HFF-Myc (cell line): ENCODE measurements around the gene KRT15.

Source experiments
- DNase-seq: peaks from one replicate; pipeline ENCODE4 v3.0.0-alpha.2; 2011; ENCODE audit warnings: low read depth; ENCODE audit errors: extremely low read depth
- H3K4me3 ChIP-seq: replicated peaks from 2 replicates; pipeline ENCODE4 v1.5.1; 2011; ENCODE audit warnings: low read depth, mild to moderate bottlenecking, control low read depth, low read length
- TF ChIP-seq, protein P1 (sequence below): IDR thresholded peaks from 2 replicates; pipeline ENCODE4 v1.5.1; 2012; ENCODE audit warnings: mild to moderate bottlenecking, low read depth, low read length, control low read depth; ENCODE audit errors: missing control alignments

KRT15 gene

DNA sequence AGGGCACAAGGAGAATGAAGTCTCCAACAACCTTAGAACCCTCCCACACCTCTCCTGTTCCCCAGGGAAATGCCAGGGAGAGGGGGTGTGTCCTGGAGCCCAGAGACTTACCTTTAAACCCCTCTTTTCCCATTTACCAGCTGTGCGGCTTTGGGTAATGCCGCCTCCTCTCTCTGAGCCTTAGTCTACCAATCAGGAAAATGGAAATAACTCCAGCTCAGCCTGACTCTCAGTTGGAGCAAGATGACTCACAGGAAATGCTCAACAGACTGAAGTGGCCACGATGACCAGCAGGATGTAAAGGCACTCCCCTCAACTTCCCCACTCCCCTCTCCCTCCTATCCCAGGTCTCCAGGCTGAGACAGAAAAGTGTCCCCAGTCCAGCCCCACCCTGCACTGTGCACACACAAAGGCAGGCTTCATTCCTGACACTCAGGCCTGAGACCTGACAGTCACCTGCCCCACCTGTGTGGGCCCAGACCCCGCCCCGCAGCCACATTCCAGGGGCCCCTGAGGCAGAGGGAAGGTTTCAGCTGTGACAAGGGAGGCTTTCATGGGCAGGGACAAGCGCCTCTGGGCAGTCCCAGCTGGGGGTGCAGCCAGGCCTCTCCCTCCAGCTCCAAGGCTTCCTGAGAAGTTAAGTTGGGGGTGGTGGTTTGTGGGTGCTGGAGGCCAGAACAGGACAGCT is 3.0 kb upstream of the KRT15 start:
- DNase-seq = no peak
- TF ChIP-seq, protein P1, sequence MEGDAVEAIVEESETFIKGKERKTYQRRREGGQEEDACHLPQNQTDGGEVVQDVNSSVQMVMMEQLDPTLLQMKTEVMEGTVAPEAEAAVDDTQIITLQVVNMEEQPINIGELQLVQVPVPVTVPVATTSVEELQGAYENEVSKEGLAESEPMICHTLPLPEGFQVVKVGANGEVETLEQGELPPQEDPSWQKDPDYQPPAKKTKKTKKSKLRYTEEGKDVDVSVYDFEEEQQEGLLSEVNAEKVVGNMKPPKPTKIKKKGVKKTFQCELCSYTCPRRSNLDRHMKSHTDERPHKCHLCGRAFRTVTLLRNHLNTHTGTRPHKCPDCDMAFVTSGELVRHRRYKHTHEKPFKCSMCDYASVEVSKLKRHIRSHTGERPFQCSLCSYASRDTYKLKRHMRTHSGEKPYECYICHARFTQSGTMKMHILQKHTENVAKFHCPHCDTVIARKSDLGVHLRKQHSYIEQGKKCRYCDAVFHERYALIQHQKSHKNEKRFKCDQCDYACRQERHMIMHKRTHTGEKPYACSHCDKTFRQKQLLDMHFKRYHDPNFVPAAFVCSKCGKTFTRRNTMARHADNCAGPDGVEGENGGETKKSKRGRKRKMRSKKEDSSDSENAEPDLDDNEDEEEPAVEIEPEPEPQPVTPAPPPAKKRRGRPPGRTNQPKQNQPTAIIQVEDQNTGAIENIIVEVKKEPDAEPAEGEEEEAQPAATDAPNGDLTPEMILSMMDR = no peak

GRCh38 chr17:41520821-41521521 is 2.3 kb upstream of the KRT15 start:
- TF ChIP-seq, protein P1 = no peak
- H3K4me3 ChIP-seq = no peak overlapping the region
- DNase-seq = no peak

More for the DNA sequence above, 3.0 kb upstream of the KRT15 start:
- no peak overlapping the region for H3K4me3 ChIP-seq

DNA sequence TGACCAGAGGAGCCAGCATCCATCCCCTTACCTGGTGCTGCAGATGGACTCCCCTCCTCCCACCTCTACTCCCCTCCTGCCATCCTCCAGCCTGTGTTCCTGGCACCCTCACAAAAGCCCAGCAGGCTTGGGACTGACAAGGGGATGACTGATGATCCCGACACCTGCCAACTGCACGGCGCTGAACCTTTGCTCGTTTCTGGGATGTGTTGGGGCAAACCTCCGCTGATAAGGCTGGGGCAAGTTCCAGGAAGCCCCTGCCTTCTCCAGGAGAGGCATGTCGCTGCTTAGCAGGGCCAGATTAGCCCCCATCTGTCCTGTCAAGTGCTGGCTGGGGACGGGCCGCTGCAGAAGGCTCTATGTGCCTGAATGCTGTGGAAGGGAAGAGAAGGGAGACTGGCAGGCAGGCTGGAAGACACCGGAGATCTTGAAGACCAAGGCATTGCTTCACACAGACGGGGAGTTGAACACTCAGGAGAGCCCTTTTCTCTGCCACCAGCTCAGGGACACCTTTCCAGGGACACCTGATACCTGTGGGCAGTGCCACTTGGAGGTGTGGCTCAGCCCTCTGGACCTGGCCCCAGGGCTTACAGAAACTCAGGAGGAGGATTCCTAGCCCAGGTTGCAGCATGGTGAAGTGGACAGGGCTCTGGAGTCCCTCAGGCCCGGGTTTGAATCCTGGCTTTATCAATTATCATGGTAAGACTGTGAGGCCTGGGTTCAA is 973 bp upstream of the KRT15 start:
- no peak overlapping the region for H3K4me3 ChIP-seq
- TF ChIP-seq, protein P1 = no peak
- DNase-seq = no peak

GRCh38 chr17:41518031-41518430 is 659 bp downstream of the KRT15 start:
- TF ChIP-seq, protein P1 = no peak
- no peak for DNase-seq
- no peak overlapping the region for H3K4me3 ChIP-seq

DNA sequence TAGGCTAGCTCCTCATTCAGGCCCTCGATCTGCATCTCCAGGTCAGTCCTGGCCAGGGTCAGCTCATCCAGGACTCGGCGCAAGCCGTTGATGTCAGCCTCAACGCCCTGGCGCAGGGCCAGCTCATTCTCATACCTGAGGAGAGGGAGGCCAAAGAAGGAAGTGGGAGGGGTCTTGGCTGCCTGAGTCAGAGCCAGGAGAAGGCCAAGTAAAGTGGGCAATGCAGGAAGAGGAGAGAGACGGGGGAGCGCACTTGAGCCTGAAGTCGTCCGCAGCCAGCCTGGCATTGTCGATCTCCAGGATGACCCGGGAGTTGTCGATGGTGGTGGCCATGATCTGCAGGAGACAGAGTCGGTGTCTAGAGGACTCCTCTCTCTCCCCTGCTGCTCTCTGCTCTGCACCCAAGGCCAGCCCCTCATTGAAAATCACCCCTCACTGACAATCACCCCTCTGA is 1.8 kb downstream of the KRT15 start:
- H3K4me3 ChIP-seq = no peak overlapping the region
- TF ChIP-seq, protein P1 = no peak
- no peak for DNase-seq

GRCh38 chr17:41516147-41516829 is 2.4 kb downstream of the KRT15 start:
- no peak overlapping the region for H3K4me3 ChIP-seq
- TF ChIP-seq, protein P1 = no peak
- DNase-seq = no peak
